Osteocyte (in vitro differentiated cells): Measurements from ENCODE around the gene BTBD16. TPM values are rescaled to one million over a fixed set of nuclear protein-coding genes. Genes with fewer than 3 reads are reported as not detected.

Experiments
- DNase-seq: peaks from one replicate; pipeline ENCODE4 v3.0.0; 2021; ENCODE audit warnings: mixed read lengths; ENCODE audit not compliant: unreplicated experiment; ENCODE audit errors: extremely low spot score
- H3K27ac Mint-ChIP-seq: one replicate; pipeline ENCODE4 v1.8.0; 2021; ENCODE audit warnings: mild to moderate bottlenecking, mixed read lengths; ENCODE audit not compliant: unreplicated experiment
- H3K27me3 Mint-ChIP-seq: one replicate; pipeline ENCODE4 v1.8.0; 2021; ENCODE audit warnings: mixed read lengths; ENCODE audit not compliant: unreplicated experiment
- H3K36me3 Mint-ChIP-seq: one replicate; pipeline ENCODE4 v1.8.0; 2021; ENCODE audit warnings: mixed read lengths; ENCODE audit not compliant: unreplicated experiment
- H3K4me1 Mint-ChIP-seq: one replicate; pipeline ENCODE4 v1.8.0; 2021; ENCODE audit warnings: mixed read lengths; ENCODE audit not compliant: unreplicated experiment
- H3K4me3 Mint-ChIP-seq: one replicate; pipeline ENCODE4 v1.8.0; 2021; ENCODE audit warnings: mild to moderate bottlenecking, moderate library complexity, mixed read lengths; ENCODE audit not compliant: unreplicated experiment
- H3K9me3 Mint-ChIP-seq: one replicate; pipeline ENCODE4 v1.8.0; 2021; ENCODE audit warnings: mixed read lengths; ENCODE audit not compliant: unreplicated experiment
- CTCF ChIP-seq: fragments of 200-600 bp; sonication (generic); IDR thresholded peaks from 2 replicates; pipeline ENCODE4 v1.5.0; 2021; ENCODE audit warnings: antibody characterized with exemption, mild to moderate bottlenecking, moderate library complexity
- total RNA-seq: library from RNA; stranded (reverse); gene quantifications from 2 replicates; pipeline ENCODE4 v1.2.1, GENCODE V29; 2021

Gene BTBD16
- total RNA-seq, 1 donor from 2014 or later: not detected

- DNase-seq: no peak
- Mint-ChIP-seq H3K27ac (no peak overlapping the region), H3K9me3 (no peaks in the 10 kb centered on the region), H3K4me1 (peaks cover 36% of the 10 kb centered on the region), H3K36me3 (no peaks in the 10 kb centered on the region), H3K4me3 (no peak overlapping the region), H3K27me3 (no peaks in the 10 kb centered on the region)
- TF ChIP-seq CTCF: no peak
Measured at GRCh38 chr10:122281018-122281626, 10.0 kb downstream of the BTBD16 start.

- DNase-seq: no peak
- no peaks in the 10 kb centered on the region for H3K9me3 Mint-ChIP-seq
- no peaks in the 10 kb centered on the region for H3K27me3 Mint-ChIP-seq
- no peak for TF ChIP-seq CTCF
- H3K36me3 Mint-ChIP-seq: no peaks in the 10 kb centered on the region
- H3K4me1 Mint-ChIP-seq: peaks cover 41% of the 10 kb centered on the region
- no peak overlapping the region for H3K27ac Mint-ChIP-seq
- H3K4me3 Mint-ChIP-seq: no peak overlapping the region
Measured at GRCh38 chr10:122281751-122282150, 10.7 kb downstream of the BTBD16 start.

DNA sequence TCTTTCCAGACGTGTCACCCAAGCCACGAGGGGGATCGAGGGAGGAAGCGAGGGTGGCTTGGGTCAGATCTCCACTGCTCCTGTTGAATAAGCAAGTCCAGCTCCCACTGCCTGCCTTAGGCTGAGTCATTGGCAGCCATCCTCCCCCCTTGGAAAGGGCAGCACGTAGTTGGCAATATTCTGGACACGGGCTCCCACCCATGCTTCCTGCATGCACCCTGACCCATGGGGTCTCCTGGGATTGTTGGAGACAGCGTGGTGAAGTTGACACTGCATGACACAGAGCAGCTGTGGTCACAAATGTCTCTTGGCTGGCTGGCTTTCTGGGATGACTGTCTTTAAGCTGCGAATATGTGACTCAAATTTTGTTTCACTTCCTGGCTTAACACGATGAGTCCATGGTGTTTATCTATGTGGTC is 11.2 kb downstream of the BTBD16 start:
- Mint-ChIP-seq H3K27me3 (no peaks in the 10 kb centered on the region), H3K36me3 (no peaks in the 10 kb centered on the region), H3K9me3 (no peaks in the 10 kb centered on the region), H3K4me1 (peaks cover 44% of the 10 kb centered on the region), H3K27ac (no peak overlapping the region), H3K4me3 (no peak overlapping the region)
- DNase-seq: no peak
- no peak for TF ChIP-seq CTCF

DNA sequence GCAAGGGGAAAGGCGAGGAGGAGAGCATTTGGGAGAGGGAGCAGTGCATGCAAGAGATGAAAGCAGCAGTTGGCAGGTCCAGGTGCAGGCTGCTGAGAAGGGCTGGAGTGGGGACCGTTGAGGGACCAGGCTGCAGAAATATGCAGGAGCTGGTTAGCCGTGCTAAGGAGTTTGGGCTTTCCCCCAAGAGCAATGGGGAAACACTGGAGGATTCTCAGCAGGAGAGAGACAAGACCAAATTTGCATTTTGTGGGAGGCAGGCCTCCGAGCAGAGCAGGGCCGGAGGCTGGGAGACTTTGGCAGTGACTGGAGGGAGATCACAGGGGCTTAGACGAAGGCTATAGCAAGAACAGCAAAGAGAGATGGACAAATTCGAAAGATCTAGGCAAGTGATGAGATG is 11.8 kb downstream of the BTBD16 start:
- peaks cover 49% of the 10 kb centered on the region for H3K4me1 Mint-ChIP-seq
- H3K27me3 Mint-ChIP-seq: no peaks in the 10 kb centered on the region
- no peak for TF ChIP-seq CTCF
- DNase-seq: no peak
- no peaks in the 10 kb centered on the region for H3K9me3 Mint-ChIP-seq
- no peak overlapping the region for H3K4me3 Mint-ChIP-seq
- no peak overlapping the region for H3K27ac Mint-ChIP-seq
- H3K36me3 Mint-ChIP-seq: no peaks in the 10 kb centered on the region

GRCh38 chr10:122285506-122286444 is 14.7 kb downstream of the BTBD16 start:
- H3K27me3 Mint-ChIP-seq: no peaks in the 10 kb centered on the region
- peak overlapping the region; percentile 93 for H3K27ac Mint-ChIP-seq
- H3K9me3 Mint-ChIP-seq: no peaks in the 10 kb centered on the region
- H3K4me1 Mint-ChIP-seq: peaks cover 47% of the 10 kb centered on the region
- DNase-seq: no peak
- no peak for TF ChIP-seq CTCF
- H3K4me3 Mint-ChIP-seq: no peak overlapping the region
- H3K36me3 Mint-ChIP-seq: no peaks in the 10 kb centered on the region
